Measurements from ENCODE around the gene ZNF724. TPM values are rescaled to one million over a fixed set of nuclear protein-coding genes. Genes with fewer than 3 reads are reported as not detected.

ZNF724 gene
- total and polyA plus RNA-seq, 10 donors, result 0.17 to 8.7 (median 4.4) TPM

DNA sequence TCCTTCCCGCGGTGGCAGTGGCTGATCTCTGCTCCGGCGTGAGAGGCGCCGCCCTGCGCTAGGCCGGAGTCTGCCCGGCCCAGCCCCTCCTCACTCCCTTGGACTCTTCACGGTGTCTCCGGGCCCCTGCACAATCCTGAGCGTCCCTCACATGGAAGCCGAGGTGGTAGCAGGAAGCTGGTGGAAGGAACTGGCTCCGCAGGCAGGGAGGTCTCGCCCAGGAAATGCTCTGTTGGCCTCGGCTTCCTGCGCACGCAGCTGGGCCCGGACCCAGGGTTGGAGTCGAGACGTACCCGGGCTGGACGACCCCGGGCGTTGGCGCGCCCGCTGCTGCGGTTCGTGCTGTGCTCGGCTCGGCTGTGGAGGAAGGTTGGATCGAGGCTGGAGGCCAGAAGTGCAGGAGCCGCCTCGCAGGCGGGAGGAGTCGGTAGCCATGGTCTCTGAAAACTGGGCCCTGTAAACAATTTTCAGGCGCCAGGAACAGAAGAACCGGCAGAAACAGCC lies 46.3 kb downstream of the ZNF724 start:
- no peak for DNase-seq
- TF ChIP-seq POLR2AphosphoS5 (IDR thresholded peaks at IDR 0.05), result peak in 2 of 3 donors; percentile 22 to 51
- no peak for TF ChIP-seq POLR2A (IDR thresholded peaks at IDR 0.05)
- H3K27me3 ChIP-seq (replicated peaks in 1 of 7), result peaks cover 0 to 5% (median 0%) of the 10 kb centered on the region in 7 donors
- intact Hi-C loops (cut with DNase I; ENCODE audit: low total_unique reads), result no loop called here
- no peaks in the 10 kb centered on the region for H3K4me1 ChIP-seq
- peak overlapping the region in 4 of 8 donors; percentile 4 to 45 (median 40) for H3K27ac ChIP-seq
- 13 to 22% (median 20%) methylated on average over 38 to 39 of the region's 39 CpGs for WGBS, 5 donors
- H3K9me3 ChIP-seq, result peaks cover 0 to 94% (median 73%) of the 10 kb centered on the region in 8 donors
- H3K4me3 ChIP-seq, result peak overlapping the region in 3 of 8 donors; percentile 1 to 48 (median 28)
- H3K36me3 ChIP-seq, result no peaks in the 10 kb centered on the region

GRCh38 chr19:23190341-23190740 lies 59.9 kb downstream of the ZNF724 start:
- peaks cover 0 to 86% (median 42%) of the 10 kb centered on the region in 8 donors for H3K9me3 ChIP-seq
- H3K27ac ChIP-seq, result no peak overlapping the region
- H3K27me3 ChIP-seq (replicated peaks in 1 of 7), result no peaks in the 10 kb centered on the region
- intact Hi-C loops (cut with DNase I; ENCODE audit: low total_unique reads), result no loop called here
- H3K4me3 ChIP-seq, result no peak overlapping the region
- WGBS, 5 donors, result 79 to 92% (median 84%) methylated on average over 9 of the region's 9 CpGs
- no peaks in the 10 kb centered on the region for H3K4me1 ChIP-seq
- TF ChIP-seq POLR2A (IDR thresholded peaks at IDR 0.05), result no peak
- no peak for TF ChIP-seq CTCF (IDR thresholded peaks at IDR 0.05 in 8 of 11, conservative IDR thresholded peaks at IDR 0.05 in 3 of 11)
- no peak for TF ChIP-seq POLR2AphosphoS5 (IDR thresholded peaks at IDR 0.05)
- no peaks in the 10 kb centered on the region for H3K36me3 ChIP-seq
- no peak for DNase-seq

GRCh38 chr19:23183251-23183650 lies 66.9 kb downstream of the ZNF724 start:
- Histone ChIP-seq H3K36me3 (no peaks in the 10 kb centered on the region), H3K27ac (no peak overlapping the region), H3K27me3 (replicated peaks in 1 of 7) (no peaks in the 10 kb centered on the region), H3K4me1 (no peaks in the 10 kb centered on the region), H3K4me3 (no peak overlapping the region), H3K9me3 (peaks cover 0 to 77% (median 19%) of the 10 kb centered on the region in 8 donors)
- WGBS, 5 donors, result 73 to 82% (median 78%) methylated on average over 11 of the region's 11 CpGs
- intact Hi-C loops (cut with DNase I; ENCODE audit: low total_unique reads), result no loop called here
- DNase-seq, result no peak
- TF ChIP-seq CTCF (IDR thresholded peaks at IDR 0.05 in 8 of 11, conservative IDR thresholded peaks at IDR 0.05 in 3 of 11) (no peak), POLR2AphosphoS5 (IDR thresholded peaks at IDR 0.05) (no peak), POLR2A (IDR thresholded peaks at IDR 0.05) (no peak)

Small RNAs within 50 kb of the gene (small RNA-seq; reads per million reads assigned to genes)
- gene VN1R91P, result 0 reads per million in 4 donors

Other genes starting within 250 kb of the ZNF724 start
- 1 to 10 TPM; 1.7 to 4.3 (median 2.7) TPM for gene ZNF728, start 247.2 kb downstream of the ZNF724 start, total RNA-seq
- gene ZNF728, start 247.2 kb downstream of the ZNF724 start, polyA plus RNA-seq, result under 1 TPM in 1 of 3 donors, not detected in 2; 0.19 TPM
- gene ZNF730, start 133.4 kb downstream of the ZNF724 start, total RNA-seq, result 1 to 10 TPM in 2 of 7 donors, under 1 TPM in 3, not detected in 2; 0.40 to 1.4 (median 0.80) TPM
- gene ZNF730, start 133.4 kb downstream of the ZNF724 start, polyA plus RNA-seq, result under 1 TPM; 0.02 to 0.19 (median 0.11) TPM
- 10 to 100 TPM; 51.7 to 99.4 (median 64.6) TPM for gene ZNF91, start 145.1 kb upstream of the ZNF724 start, total RNA-seq
- gene ZNF91, start 145.1 kb upstream of the ZNF724 start, polyA plus RNA-seq, result 10 to 100 TPM in 1 of 3 donors, 1 to 10 TPM in 2; 8.4 to 10.7 (median 9.4) TPM